Skeletal muscle tissue (tissue), 4 donors: Measurements from ENCODE around the gene CYLD. TPM values are rescaled to one million over a fixed set of nuclear protein-coding genes. Genes with fewer than 3 reads are reported as not detected.

Experiments used
- H3K27ac ChIP-seq: one replicate; pipeline ENCODE4 v1.7.0; 2013; ENCODE audit warnings: mild to moderate bottlenecking, low read depth, low read length, inconsistent platforms
- H3K27me3 ChIP-seq, 3 donors: one replicate each; pipeline ENCODE4 v1.7.0; 2013; ENCODE audit warnings: low read length in 3 of 3; ENCODE audit not compliant: control insufficient read depth in 3 of 3, insufficient read depth in 3 of 3
- H3K36me3 ChIP-seq, 3 donors: one replicate each; pipeline ENCODE4 v1.7.0; 2013; ENCODE audit warnings: low read length in 3 of 3; ENCODE audit not compliant: control insufficient read depth in 3 of 3, insufficient read depth in 3 of 3
- H3K4me1 ChIP-seq, 3 donors: one replicate each; pipeline ENCODE4 v1.7.0; 2013; ENCODE audit warnings: low read length in 3 of 3, mild to moderate bottlenecking in 3 of 3; ENCODE audit not compliant: control insufficient read depth in 3 of 3, insufficient read depth in 3 of 3
- H3K4me3 ChIP-seq, 3 donors: one replicate each; pipeline ENCODE4 v1.7.0; 2013; ENCODE audit warnings: low read length in 3 of 3
- H3K9ac ChIP-seq, 3 donors: one replicate each; pipeline ENCODE4 v1.7.0; 2013; ENCODE audit warnings: low read length in 3 of 3, mild to moderate bottlenecking in 3 of 3, moderate library complexity in 2 of 3, low read depth in 1 of 3
- H3K9me3 ChIP-seq, 3 donors: one replicate each; pipeline ENCODE4 v1.7.0; 2013; ENCODE audit warnings: low read length in 3 of 3; ENCODE audit not compliant: control insufficient read depth in 3 of 3
- total RNA-seq: library from RNA; depleted of rRNA; stranded (reverse); fragments of >200 nt; gene quantifications from one replicate; pipeline ENCODE4 v1.2.3, GENCODE V29; 2014
- donor health status: Osteomylitis.

Gene CYLD
- total RNA-seq, 1 donor from 2014 or later = 32.4 TPM

- no peaks in the 10 kb centered on the region for H3K36me3 ChIP-seq
- no peak overlapping the region for H3K4me3 ChIP-seq
- no peaks in the 10 kb centered on the region for H3K9me3 ChIP-seq
- H3K4me1 ChIP-seq = peaks cover 0 to 4% (median 2%) of the 10 kb centered on the region in 3 donors
- peaks cover 28 to 38% (median 30%) of the 10 kb centered on the region in 3 donors for H3K27me3 ChIP-seq
- no peak overlapping the region for H3K27ac ChIP-seq
- H3K9ac ChIP-seq = no peak overlapping the region
Measured at GRCh38 chr16:50838165-50838564, 96.3 kb downstream of the CYLD start.

- Histone ChIP-seq H3K27ac (no peak overlapping the region), H3K4me1 (peaks cover 0 to 4% (median 2%) of the 10 kb centered on the region in 3 donors), H3K9ac (no peak overlapping the region), H3K27me3 (peaks cover 30 to 38% (median 30%) of the 10 kb centered on the region in 3 donors), H3K9me3 (no peaks in the 10 kb centered on the region), H3K36me3 (no peaks in the 10 kb centered on the region), H3K4me3 (no peak overlapping the region)
Measured at GRCh38 chr16:50838885-50839284, 97.0 kb downstream of the CYLD start.

DNA sequence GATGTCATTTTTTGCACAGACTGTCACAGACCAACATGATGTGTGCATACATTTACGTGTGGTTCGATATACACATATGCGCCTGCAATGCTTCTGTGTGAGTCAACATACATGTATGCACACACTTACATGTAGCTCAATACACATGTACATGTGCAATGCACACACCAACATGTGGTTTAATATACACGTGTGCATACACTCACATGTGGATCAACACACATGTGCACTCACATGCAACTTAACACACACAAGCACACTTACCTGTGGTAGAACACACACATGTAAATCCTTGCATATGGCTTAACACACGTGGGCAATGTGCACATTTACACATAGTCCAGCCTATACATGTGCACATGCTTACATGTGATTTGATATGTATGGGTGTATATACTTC lies 97.5 kb downstream of the CYLD start:
- Histone ChIP-seq H3K4me1 (peaks cover 0 to 4% (median 2%) of the 10 kb centered on the region in 3 donors), H3K27me3 (peaks cover 30 to 38% (median 30%) of the 10 kb centered on the region in 3 donors)

DNA sequence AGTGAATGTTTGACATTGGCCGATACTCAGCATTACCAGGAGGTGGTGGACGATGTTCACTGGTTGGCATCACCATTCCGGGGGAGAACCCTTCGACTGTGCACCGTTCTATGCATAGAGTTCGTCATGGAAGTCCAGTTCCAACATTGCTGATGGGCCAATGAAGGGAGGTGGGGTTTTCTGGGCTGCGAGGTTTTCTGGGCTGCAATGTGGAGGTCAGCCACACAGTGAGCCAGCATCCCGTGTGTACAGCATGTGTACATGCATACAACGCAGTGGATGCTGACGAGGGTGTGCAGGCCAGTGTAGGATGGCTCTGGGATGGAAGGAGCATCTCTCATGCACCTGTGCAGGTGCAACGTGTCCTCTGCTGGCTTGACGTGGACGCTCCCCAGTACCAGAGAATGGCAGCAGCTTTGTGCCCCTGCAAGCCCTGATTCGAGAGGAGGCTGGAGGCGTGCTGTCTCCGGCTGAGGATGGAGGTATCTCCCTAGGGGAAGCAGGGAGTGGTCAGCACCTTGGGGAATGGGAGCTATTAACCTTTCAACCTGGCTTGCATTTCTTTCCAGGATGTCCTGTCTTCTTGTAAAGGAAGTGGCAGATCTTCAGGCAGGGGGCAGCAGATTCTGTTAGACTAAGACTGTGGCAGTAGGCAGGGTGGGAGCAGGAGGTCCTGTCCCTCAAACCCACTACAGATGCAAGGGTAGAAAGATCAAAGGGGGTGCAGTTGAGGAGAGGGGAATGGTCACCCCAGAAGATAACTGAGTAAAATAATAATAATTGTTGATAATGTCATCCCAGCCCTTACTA lies 98.2 kb downstream of the CYLD start:
- no peak overlapping the region for H3K4me3 ChIP-seq
- no peaks in the 10 kb centered on the region for H3K9me3 ChIP-seq
- H3K27ac ChIP-seq = no peak overlapping the region
- H3K4me1 ChIP-seq = peaks cover 0 to 4% (median 2%) of the 10 kb centered on the region in 3 donors
- H3K9ac ChIP-seq = no peak overlapping the region
- no peaks in the 10 kb centered on the region for H3K36me3 ChIP-seq
- peaks cover 30 to 34% (median 30%) of the 10 kb centered on the region in 3 donors for H3K27me3 ChIP-seq

More for the DNA sequence above, 97.5 kb downstream of the CYLD start:
- no peak overlapping the region for H3K9ac ChIP-seq
- no peak overlapping the region for H3K4me3 ChIP-seq
- no peaks in the 10 kb centered on the region for H3K36me3 ChIP-seq
- H3K27ac ChIP-seq = no peak overlapping the region
- no peaks in the 10 kb centered on the region for H3K9me3 ChIP-seq

- Histone ChIP-seq H3K27me3 (peaks cover 27 to 28% (median 27%) of the 10 kb centered on the region in 3 donors), H3K9me3 (no peaks in the 10 kb centered on the region), H3K27ac (no peak overlapping the region), H3K4me3 (peak overlapping the region in 2 of 3 donors; percentile 24 to 29), H3K9ac (no peak overlapping the region), H3K4me1 (peaks cover 0 to 4% (median 2%) of the 10 kb centered on the region in 3 donors), H3K36me3 (no peaks in the 10 kb centered on the region)
Measured at GRCh38 chr16:50841081-50841886, 99.4 kb downstream of the CYLD start.

GRCh38 chr16:50842013-50842505 lies 100.2 kb downstream of the CYLD start:
- Histone ChIP-seq H3K9me3 (no peaks in the 10 kb centered on the region), H3K27ac (no peak overlapping the region), H3K27me3 (peaks cover 27 to 28% (median 27%) of the 10 kb centered on the region in 3 donors), H3K4me1 (peaks cover 0 to 4% (median 2%) of the 10 kb centered on the region in 3 donors), H3K9ac (no peak overlapping the region), H3K36me3 (no peaks in the 10 kb centered on the region), H3K4me3 (no peak overlapping the region)

DNA sequence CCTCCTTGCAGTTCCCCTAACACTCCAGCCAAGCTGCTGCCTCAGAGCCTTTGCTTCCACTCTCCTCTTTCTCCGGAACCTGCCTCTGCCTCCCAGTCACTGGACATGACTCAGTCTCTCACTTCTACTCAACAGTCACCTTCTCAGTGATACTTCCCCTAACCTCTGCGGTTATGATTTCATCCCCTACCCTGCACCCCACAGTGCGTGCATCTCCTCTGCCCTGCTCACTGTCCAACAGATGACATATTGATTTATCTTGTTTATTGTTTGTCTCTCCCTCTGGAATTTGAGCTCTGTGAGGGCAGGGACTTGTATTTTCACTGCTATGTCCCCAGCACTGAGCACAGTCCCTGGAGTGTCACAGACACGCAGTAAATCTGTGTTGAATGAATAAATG lies 100.7 kb downstream of the CYLD start:
- H3K9me3 ChIP-seq = no peaks in the 10 kb centered on the region

GRCh38 chr16:50844840-50845239 lies 103.0 kb downstream of the CYLD start:
- H3K36me3 ChIP-seq = no peaks in the 10 kb centered on the region
- H3K27ac ChIP-seq = no peak overlapping the region
- peaks cover 0 to 4% (median 2%) of the 10 kb centered on the region in 3 donors for H3K4me1 ChIP-seq
- H3K27me3 ChIP-seq = peaks cover 26 to 27% (median 27%) of the 10 kb centered on the region in 3 donors
- H3K9me3 ChIP-seq = no peaks in the 10 kb centered on the region
- H3K4me3 ChIP-seq = no peak overlapping the region
- no peak overlapping the region for H3K9ac ChIP-seq

More for the DNA sequence above, 100.7 kb downstream of the CYLD start:
- H3K4me3 ChIP-seq = no peak overlapping the region
- no peak overlapping the region for H3K9ac ChIP-seq
- no peaks in the 10 kb centered on the region for H3K36me3 ChIP-seq
- H3K27me3 ChIP-seq = peaks cover 27 to 28% (median 27%) of the 10 kb centered on the region in 3 donors
- no peak overlapping the region for H3K27ac ChIP-seq
- H3K4me1 ChIP-seq = peaks cover 0 to 4% (median 2%) of the 10 kb centered on the region in 3 donors

DNA sequence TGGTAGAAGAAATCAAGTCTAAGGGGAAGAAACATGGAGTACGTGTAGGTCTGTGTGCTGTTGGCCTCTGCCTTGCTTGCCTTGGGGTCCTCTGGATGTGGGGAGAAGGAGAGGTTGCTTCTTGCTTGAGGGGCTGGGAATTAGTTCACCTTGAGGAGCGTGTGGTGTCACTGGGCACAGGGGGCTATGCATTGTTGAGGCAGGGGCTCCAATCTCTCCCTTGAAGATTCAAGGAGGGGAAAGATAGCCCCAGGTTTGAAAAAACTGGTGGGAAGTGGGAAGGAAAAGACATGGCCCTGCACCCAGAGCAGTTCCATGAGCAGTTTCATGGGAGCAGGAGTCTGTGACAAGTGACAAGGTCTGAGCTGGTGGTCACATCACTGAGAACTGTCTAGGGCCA lies 103.4 kb downstream of the CYLD start:
- Histone ChIP-seq H3K27me3 (peaks cover 21 to 23% (median 23%) of the 10 kb centered on the region in 3 donors), H3K4me3 (no peak overlapping the region), H3K36me3 (no peaks in the 10 kb centered on the region), H3K27ac (no peak overlapping the region), H3K4me1 (peaks cover 0 to 4% (median 2%) of the 10 kb centered on the region in 3 donors), H3K9me3 (no peaks in the 10 kb centered on the region), H3K9ac (no peak overlapping the region)
